SH-SY5Y (cell line): ENCODE data around the gene PSMC3IP.

Experiments
- GATA2 ChIP-seq: IDR thresholded peaks from 2 replicates; pipeline ENCODE4 v1.6.1; 2011; ENCODE audit warnings: mild to moderate bottlenecking, low read depth, low read length
- GATA3 ChIP-seq: IDR thresholded peaks from 2 replicates; pipeline ENCODE4 v1.6.1; 2011; ENCODE audit warnings: low read depth, mild to moderate bottlenecking, low read length, moderate library complexity

DNA sequence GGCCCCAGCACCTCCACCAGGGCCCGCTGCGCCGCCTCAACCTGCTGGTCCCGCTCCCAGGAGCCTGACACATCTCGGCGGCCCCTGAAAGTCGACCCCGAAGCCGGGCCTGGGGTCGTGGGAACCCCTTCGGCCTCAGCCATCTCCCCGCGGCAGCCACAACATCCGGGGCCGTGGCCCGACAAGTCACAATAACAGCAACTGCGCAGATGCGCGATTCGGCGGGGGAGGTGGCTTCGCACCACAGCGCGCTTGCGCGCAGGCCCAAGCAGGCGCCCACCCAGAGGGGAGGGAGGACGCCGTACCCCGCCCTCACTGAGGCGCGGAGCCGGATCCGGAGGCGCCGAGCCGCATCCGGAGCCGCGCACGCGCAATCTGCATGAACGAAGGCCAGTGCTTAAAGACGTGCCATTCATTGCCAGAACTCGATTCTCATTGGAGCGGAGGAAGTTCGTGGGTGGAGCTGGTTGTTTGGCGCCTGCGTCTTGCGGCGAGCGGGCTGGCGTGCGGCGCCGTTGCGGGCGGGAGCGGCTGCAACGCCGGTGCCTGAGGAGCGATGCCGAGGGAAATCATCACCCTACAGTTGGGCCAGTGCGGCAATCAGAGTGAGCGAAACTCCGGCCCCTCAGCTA is 31.8 kb upstream of the PSMC3IP start, which contains the start of the genes RETREG3 and TUBG1:
- TF ChIP-seq GATA3 (no peak), GATA2 (no peak)
